Heart right ventricle (tissue), 16 donors: ENCODE data around the gene TAOK2. TPM values are rescaled to one million over a fixed set of nuclear protein-coding genes. Genes with fewer than 3 reads are reported as not detected.

Experiments used
- ATAC-seq, 8 donors: fragments of 200-7000 bp; cut with Tn5 transposase; one replicate each; pipeline ENCODE4 v1.9.1; 2020; ENCODE audit warnings: mild to moderate bottlenecking in 8 of 8, moderate library complexity in 8 of 8, moderate number of reproducible peaks in 1 of 8
- DNase-seq, 2 donors: peaks; one replicate each; pipeline ENCODE4 v3.0.0-alpha.2; 2020
- H3K27ac ChIP-seq, 10 donors: fragments of 200-600 bp; sonication (generic) in 2 of 10; one replicate each; pipeline versions ENCODE4 v1.5.0 to v1.8.0; 2020 to 2022; ENCODE audit warnings: mild to moderate bottlenecking in 3 of 10
- H3K27me3 ChIP-seq, 7 donors: fragments of 200-600 bp; one replicate each; pipeline ENCODE4 v1.8.0; 2021 to 2022; ENCODE audit warnings: mild to moderate bottlenecking in 2 of 7
- H3K36me3 ChIP-seq, 9 donors: fragments of 200-600 bp; sonication (generic) in 1 of 9; one replicate each; pipeline versions ENCODE4 v1.5.0 to v1.8.0; 2020 to 2022; ENCODE audit warnings: mild to moderate bottlenecking in 2 of 9
- H3K4me1 ChIP-seq, 9 donors: fragments of 200-600 bp; sonication (generic) in 1 of 9; one replicate each; pipeline versions ENCODE4 v1.5.0 to v1.8.0; 2020 to 2022; ENCODE audit warnings: mild to moderate bottlenecking in 4 of 9
- H3K4me3 ChIP-seq, 10 donors: fragments of 200-600 bp; sonication (generic) in 2 of 10; one replicate each; pipeline versions ENCODE4 v1.5.0 to v1.8.0; 2020 to 2022; ENCODE audit warnings: mild to moderate bottlenecking in 7 of 10, moderate library complexity in 2 of 10
- H3K9me3 ChIP-seq, 11 donors: fragments of 200-600 bp in 10 of 11; sonication (generic) in 2 of 11; one replicate each; pipeline versions ENCODE4 v1.5.0 to v1.8.0; 2013 to 2022; ENCODE audit warnings: mild to moderate bottlenecking in 2 of 11, control low read depth in 1 of 11, moderate library complexity in 1 of 11
- WGBS, 2 donors: extraction: QIAGEN DNeasy Blood & Tissue Kit; methylation state at CpG; one replicate each; pipeline ENCODE4 v1.1.7; 2013; ENCODE audit warnings: inconsistent platforms in 1 of 2; 5-methylcytosine and 5-hydroxymethylcytosine counted together
- intact Hi-C, 10 donors: fragments of 100-400 bp; cut with DNase I; formaldehyde crosslinking; loops; one replicate each; pipeline versions ENCODE4 v1.11.1 to v1.14.2; 2022
- polyA plus RNA-seq, 2 donors: library from polyadenylated mRNA; stranded (reverse); fragments of 200-250 nt; gene quantifications; one replicate each; pipeline ENCODE4 v1.2.3, GENCODE V29; 2013
- total RNA-seq, 10 donors: library from RNA; stranded (reverse); fragmentation: NEBNext Ultra II Directional in 3 of 10; extraction: Animal tissue kit (Norgen Biotek cat#: 25700) in 3 of 10; gene quantifications; one replicate each; pipeline versions ENCODE4 v1.2.1 to v1.2.4, GENCODE V29; 2021 to 2023
- TF ChIP-seq, protein P1 (sequence below), 9 donors: fragments of 200-600 bp; sonication (generic) in 2 of 9; IDR thresholded peaks; one replicate each; pipeline versions ENCODE4 v1.5.0 to v1.8.0; 2021 to 2022; ENCODE audit warnings: antibody characterized with exemption in 9 of 9, mild to moderate bottlenecking in 5 of 9, moderate library complexity in 1 of 9
- donor health status: Arrhythmogenic right ventricular cardiomyopathy.
- donor health status: ischemic (EF 13 %, LVEDD 7.1; RV severe dilation, severe dysfunction).
- donor health status: healthy with polysubstance abuse.
- donor health status: DM: no; HTN: yes; CAD: no.
- donor health status: DM: no; HTN: no; CAD: no.
- donor health status: ischemic (EF 25% LVEDD 6.9; RV normal size, moderate dysfunction).
- donor health status: ischemic (EF 25% LVEDD 5.7; RV mildly dilated, moderate dysfunction).
- donor health status: healthy.
- donor health status: DM: yes; HTN: yes; CAD: no.
- donor health status: Ischemic cardiomyopathy.
- donor health status: ischemic (EF 35%, LVEDD 5.7; RV mildly dilated, moderate dysfunction).
- donor health status: nonischemic (EF 11% LVEDD 7.7; RV severe dilation, severe dysfunction).
- donor health status: DM: yes; HTN: yes; CAD: no.
- donor health status: PGD.
- donor health status: ischemic (EF 29% LVEDD 5.4; RV normal size, mild dysfunction).
- donor health status: nonischemic (EF 23%, LVEDD 6.1; RV moderate dilation, normal function).

TAOK2 gene
- total and polyA plus RNA-seq, 12 donors: 27.0 to 50.4 (median 32.7) TPM

GRCh38 chr16:29943846-29944799 is 29.5 kb upstream of the TAOK2 start:
- Histone ChIP-seq H3K27ac (peak overlapping the region in 1 of 10 donors; percentile 38), H3K4me1 (peaks cover 0 to 13% (median 0%) of the 10 kb centered on the region in 9 donors), H3K27me3 (peaks cover 0 to 6% (median 0%) of the 10 kb centered on the region in 7 donors), H3K9me3 (peaks cover 0 to 7% (median 0%) of the 10 kb centered on the region in 11 donors), H3K36me3 (no peaks in the 10 kb centered on the region), H3K4me3 (no peak overlapping the region)
- intact Hi-C loops: no loop called here
- TF ChIP-seq, protein P1, sequence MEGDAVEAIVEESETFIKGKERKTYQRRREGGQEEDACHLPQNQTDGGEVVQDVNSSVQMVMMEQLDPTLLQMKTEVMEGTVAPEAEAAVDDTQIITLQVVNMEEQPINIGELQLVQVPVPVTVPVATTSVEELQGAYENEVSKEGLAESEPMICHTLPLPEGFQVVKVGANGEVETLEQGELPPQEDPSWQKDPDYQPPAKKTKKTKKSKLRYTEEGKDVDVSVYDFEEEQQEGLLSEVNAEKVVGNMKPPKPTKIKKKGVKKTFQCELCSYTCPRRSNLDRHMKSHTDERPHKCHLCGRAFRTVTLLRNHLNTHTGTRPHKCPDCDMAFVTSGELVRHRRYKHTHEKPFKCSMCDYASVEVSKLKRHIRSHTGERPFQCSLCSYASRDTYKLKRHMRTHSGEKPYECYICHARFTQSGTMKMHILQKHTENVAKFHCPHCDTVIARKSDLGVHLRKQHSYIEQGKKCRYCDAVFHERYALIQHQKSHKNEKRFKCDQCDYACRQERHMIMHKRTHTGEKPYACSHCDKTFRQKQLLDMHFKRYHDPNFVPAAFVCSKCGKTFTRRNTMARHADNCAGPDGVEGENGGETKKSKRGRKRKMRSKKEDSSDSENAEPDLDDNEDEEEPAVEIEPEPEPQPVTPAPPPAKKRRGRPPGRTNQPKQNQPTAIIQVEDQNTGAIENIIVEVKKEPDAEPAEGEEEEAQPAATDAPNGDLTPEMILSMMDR (IDR thresholded peaks at IDR 0.05): peak in 1 of 9 donors; percentile 16
- no peak for DNase-seq
- ATAC-seq: peak in 5 of 8 donors; percentile 46 to 85 (median 62)
- WGBS, 2 donors: 62 to 64% methylated on average over 11 of the region's 11 CpGs

DNA sequence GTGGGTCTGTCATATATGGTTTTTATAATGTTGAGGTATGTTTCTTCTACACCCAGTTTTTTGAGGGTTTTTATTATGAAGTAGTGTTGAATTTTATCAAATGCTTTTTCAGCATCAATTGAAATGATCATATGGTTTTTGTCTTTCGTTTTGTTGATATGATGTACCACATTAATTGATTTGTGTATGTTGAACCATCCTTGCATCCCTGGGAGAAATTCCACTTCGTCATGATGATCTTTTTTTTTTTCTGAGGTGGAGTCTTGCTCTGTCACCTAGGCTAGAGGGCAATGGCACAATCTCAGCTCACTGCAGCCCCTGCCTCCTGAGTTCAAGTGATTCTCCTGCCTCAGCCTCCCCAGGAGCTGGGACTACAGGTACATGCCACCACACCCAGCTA is 25.8 kb upstream of the TAOK2 start:
- peaks cover 0 to 11% (median 0%) of the 10 kb centered on the region in 11 donors for H3K9me3 ChIP-seq
- H3K4me1 ChIP-seq: peaks cover 0 to 13% (median 0%) of the 10 kb centered on the region in 9 donors
- H3K27ac ChIP-seq: no peak overlapping the region
- ATAC-seq: no peak
- intact Hi-C loops: no loop called here
- no peaks in the 10 kb centered on the region for H3K36me3 ChIP-seq
- TF ChIP-seq, protein P1 (IDR thresholded peaks at IDR 0.05): no peak
- H3K27me3 ChIP-seq: no peaks in the 10 kb centered on the region
- WGBS, 2 donors: 81 to 93% methylated on average over 2 of the region's 2 CpGs
- H3K4me3 ChIP-seq: no peak overlapping the region
- no peak for DNase-seq

DNA sequence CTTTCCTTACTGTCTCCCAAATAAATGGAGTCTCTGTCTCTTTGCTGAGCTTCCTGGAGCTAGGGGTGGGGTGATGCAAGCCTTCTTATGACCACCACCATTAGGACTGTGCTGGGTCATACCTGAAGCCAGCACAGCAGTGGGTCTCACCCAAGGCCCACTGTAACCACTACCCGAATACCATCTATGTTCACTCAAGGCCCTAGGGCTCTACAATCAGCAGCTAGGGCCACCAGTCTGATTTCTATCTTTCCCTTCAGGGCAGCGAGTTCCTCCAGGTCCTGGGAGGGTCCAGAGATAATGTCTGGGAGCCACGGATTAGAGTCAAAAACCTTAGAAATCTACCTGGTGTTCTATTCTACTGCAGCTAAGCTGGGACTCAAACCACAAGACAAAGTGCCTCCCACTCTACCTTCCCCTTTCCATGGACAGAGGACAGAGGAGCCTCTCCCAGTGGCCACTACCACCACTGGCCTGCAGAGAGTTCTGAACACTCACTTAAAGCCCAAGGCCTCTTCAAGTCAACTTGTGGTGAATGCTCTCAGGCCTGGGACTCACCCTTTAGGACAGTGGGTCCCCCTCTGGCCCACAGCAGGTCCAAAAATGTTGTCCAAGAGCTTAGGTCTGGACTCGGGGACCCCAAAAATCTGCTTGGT is 22.7 kb upstream of the TAOK2 start:
- TF ChIP-seq, protein P1 (IDR thresholded peaks at IDR 0.05): no peak
- intact Hi-C loops: no loop called here
- no peak for ATAC-seq
- Histone ChIP-seq H3K27ac (no peak overlapping the region), H3K36me3 (no peaks in the 10 kb centered on the region), H3K4me3 (no peak overlapping the region), H3K27me3 (peaks cover 0 to 4% (median 0%) of the 10 kb centered on the region in 7 donors), H3K4me1 (no peaks in the 10 kb centered on the region), H3K9me3 (peaks cover 0 to 11% (median 0%) of the 10 kb centered on the region in 11 donors)
- WGBS, 2 donors: 89 to 92% methylated on average over 4 of the region's 4 CpGs
- DNase-seq: no peak

DNA sequence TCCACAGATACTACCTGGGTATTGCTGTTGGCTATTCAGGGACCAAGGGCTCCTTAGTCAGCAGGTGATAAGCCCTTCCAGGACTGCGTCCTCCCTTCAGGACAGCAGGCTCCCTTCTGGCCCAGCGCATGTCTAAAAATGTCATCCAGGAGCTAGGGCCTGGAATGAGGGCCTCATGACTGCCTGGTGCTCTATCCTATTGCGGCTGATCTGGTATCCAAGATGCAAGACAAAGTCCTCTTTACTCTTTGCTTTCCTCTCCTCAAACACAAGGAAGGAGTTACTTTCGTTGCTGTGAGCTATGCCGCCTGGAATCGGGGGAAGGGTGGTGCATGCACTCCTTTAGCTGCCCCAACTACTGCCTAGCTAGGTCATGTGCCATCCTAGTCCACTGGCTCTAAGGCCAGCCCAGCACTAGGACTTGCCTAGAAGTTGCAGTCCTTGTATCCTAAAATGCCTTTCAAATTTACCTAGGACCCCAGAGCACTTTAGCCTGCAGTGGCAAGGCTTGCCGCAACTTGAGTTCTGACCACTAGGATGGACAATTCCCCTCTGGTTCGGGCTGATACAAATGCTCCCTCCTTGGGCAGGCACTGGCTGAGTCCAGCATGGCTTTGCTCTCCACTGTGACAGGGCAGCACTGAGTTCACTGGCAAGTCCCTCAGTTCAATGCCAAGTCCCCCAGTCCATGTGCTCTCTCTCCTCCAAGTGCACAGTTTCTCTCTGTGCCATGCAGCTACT is 21.9 kb upstream of the TAOK2 start:
- H3K27ac ChIP-seq: no peak overlapping the region
- intact Hi-C loops: no loop called here
- peaks cover 0 to 4% (median 0%) of the 10 kb centered on the region in 7 donors for H3K27me3 ChIP-seq
- TF ChIP-seq, protein P1 (IDR thresholded peaks at IDR 0.05): no peak
- no peaks in the 10 kb centered on the region for H3K36me3 ChIP-seq
- no peaks in the 10 kb centered on the region for H3K4me1 ChIP-seq
- 82 to 83% methylated on average over 8 of the region's 8 CpGs for WGBS, 2 donors
- ATAC-seq (no peak), DNase-seq (no peak)
- H3K9me3 ChIP-seq: peaks cover 0 to 11% (median 0%) of the 10 kb centered on the region in 11 donors
- H3K4me3 ChIP-seq: no peak overlapping the region
